ENCODE results near the gene PFN3.

Gene PFN3

GRCh38 chr5:177444106-177445051, 43.9 kb upstream of the PFN3 start:
- H3K27ac ChIP-seq (ENCODE audit: low read length), result no peak overlapping the region
- H3K36me3 ChIP-seq (ENCODE audit: control insufficient read depth in 1 of 2, insufficient read depth in 2 of 2, low read length in 2 of 2), result peaks cover 0 to 31% of the 10 kb centered on the region in 2 donors
- H3K4me3 ChIP-seq (ENCODE audit: low read depth in 1 of 2, low read length in 2 of 2), result no peak overlapping the region
- peaks cover 10% of the 10 kb centered on the region for H3K27me3 ChIP-seq (ENCODE audit: low read depth, low read length)
- peaks cover 4 to 24% of the 10 kb centered on the region in 2 donors for H3K4me1 ChIP-seq (ENCODE audit: control insufficient read depth in 1 of 2, insufficient read depth in 2 of 2, low read length in 2 of 2)
- H3K9me3 ChIP-seq (ENCODE audit: control insufficient read depth in 1 of 2, low read length in 2 of 2), result no peaks in the 10 kb centered on the region

GRCh38 chr5:177443144-177443983, 42.9 kb upstream of the PFN3 start:
- no peak overlapping the region for H3K4me3 ChIP-seq (ENCODE audit: low read depth in 1 of 2, low read length in 2 of 2)
- peaks cover 0 to 37% of the 10 kb centered on the region in 2 donors for H3K36me3 ChIP-seq (ENCODE audit: control insufficient read depth in 1 of 2, insufficient read depth in 2 of 2, low read length in 2 of 2)
- peaks cover 6% of the 10 kb centered on the region for H3K27me3 ChIP-seq (ENCODE audit: low read depth, low read length)
- peaks cover 4 to 24% of the 10 kb centered on the region in 2 donors for H3K4me1 ChIP-seq (ENCODE audit: control insufficient read depth in 1 of 2, insufficient read depth in 2 of 2, low read length in 2 of 2)
- no peak overlapping the region for H3K27ac ChIP-seq (ENCODE audit: low read length)
- H3K9me3 ChIP-seq (ENCODE audit: control insufficient read depth in 1 of 2, low read length in 2 of 2), result no peaks in the 10 kb centered on the region

GRCh38 chr5:177442066-177442826, 41.8 kb upstream of the PFN3 start:
- Histone ChIP-seq H3K27ac (ENCODE audit: low read length) (no peak overlapping the region), H3K36me3 (ENCODE audit: control insufficient read depth in 1 of 2, insufficient read depth in 2 of 2, low read length in 2 of 2) (peaks cover 6 to 46% of the 10 kb centered on the region in 2 donors), H3K9me3 (ENCODE audit: control insufficient read depth in 1 of 2, low read length in 2 of 2) (no peaks in the 10 kb centered on the region), H3K27me3 (ENCODE audit: low read depth, low read length) (no peaks in the 10 kb centered on the region), H3K4me1 (ENCODE audit: control insufficient read depth in 1 of 2, insufficient read depth in 2 of 2, low read length in 2 of 2) (peaks cover 4 to 16% of the 10 kb centered on the region in 2 donors), H3K4me3 (ENCODE audit: low read depth in 1 of 2, low read length in 2 of 2) (no peak overlapping the region)

GRCh38 chr5:177440990-177441780, 40.7 kb upstream of the PFN3 start:
- Histone ChIP-seq H3K27me3 (ENCODE audit: low read depth, low read length) (no peaks in the 10 kb centered on the region), H3K4me1 (ENCODE audit: control insufficient read depth in 1 of 2, insufficient read depth in 2 of 2, low read length in 2 of 2) (peaks cover 3 to 8% of the 10 kb centered on the region in 2 donors), H3K36me3 (ENCODE audit: control insufficient read depth in 1 of 2, insufficient read depth in 2 of 2, low read length in 2 of 2) (peaks cover 7 to 52% of the 10 kb centered on the region in 2 donors), H3K9me3 (ENCODE audit: control insufficient read depth in 1 of 2, low read length in 2 of 2) (no peaks in the 10 kb centered on the region), H3K27ac (ENCODE audit: low read length) (no peak overlapping the region), H3K4me3 (ENCODE audit: low read depth in 1 of 2, low read length in 2 of 2) (no peak overlapping the region)

GRCh38 chr5:177440211-177440989, 39.9 kb upstream of the PFN3 start:
- Histone ChIP-seq H3K4me3 (ENCODE audit: low read depth in 1 of 2, low read length in 2 of 2) (no peak overlapping the region), H3K27me3 (ENCODE audit: low read depth, low read length) (no peaks in the 10 kb centered on the region), H3K27ac (ENCODE audit: low read length) (no peak overlapping the region), H3K9me3 (ENCODE audit: control insufficient read depth in 1 of 2, low read length in 2 of 2) (no peaks in the 10 kb centered on the region), H3K4me1 (ENCODE audit: control insufficient read depth in 1 of 2, insufficient read depth in 2 of 2, low read length in 2 of 2) (no peaks in the 10 kb centered on the region), H3K36me3 (ENCODE audit: control insufficient read depth in 1 of 2, insufficient read depth in 2 of 2, low read length in 2 of 2) (peaks cover 12 to 60% of the 10 kb centered on the region in 2 donors)

GRCh38 chr5:177439518-177440053, 39.1 kb upstream of the PFN3 start:
- no peaks in the 10 kb centered on the region for H3K27me3 ChIP-seq (ENCODE audit: low read depth, low read length)
- no peak overlapping the region for H3K27ac ChIP-seq (ENCODE audit: low read length)
- no peaks in the 10 kb centered on the region for H3K4me1 ChIP-seq (ENCODE audit: control insufficient read depth in 1 of 2, insufficient read depth in 2 of 2, low read length in 2 of 2)
- H3K36me3 ChIP-seq (ENCODE audit: control insufficient read depth in 1 of 2, insufficient read depth in 2 of 2, low read length in 2 of 2), result peaks cover 17 to 68% of the 10 kb centered on the region in 2 donors
- no peaks in the 10 kb centered on the region for H3K9me3 ChIP-seq (ENCODE audit: control insufficient read depth in 1 of 2, low read length in 2 of 2)
- H3K4me3 ChIP-seq (ENCODE audit: low read depth in 1 of 2, low read length in 2 of 2), result no peak overlapping the region

GRCh38 chr5:177438468-177438867, 38.0 kb upstream of the PFN3 start:
- Histone ChIP-seq H3K27ac (ENCODE audit: low read length) (no peak overlapping the region), H3K4me3 (ENCODE audit: low read depth in 1 of 2, low read length in 2 of 2) (no peak overlapping the region), H3K9me3 (ENCODE audit: control insufficient read depth in 1 of 2, low read length in 2 of 2) (no peaks in the 10 kb centered on the region), H3K27me3 (ENCODE audit: low read depth, low read length) (no peaks in the 10 kb centered on the region), H3K4me1 (ENCODE audit: control insufficient read depth in 1 of 2, insufficient read depth in 2 of 2, low read length in 2 of 2) (no peaks in the 10 kb centered on the region), H3K36me3 (ENCODE audit: control insufficient read depth in 1 of 2, insufficient read depth in 2 of 2, low read length in 2 of 2) (peaks cover 24 to 79% of the 10 kb centered on the region in 2 donors)

- Histone ChIP-seq H3K4me1 (ENCODE audit: control insufficient read depth in 1 of 2, insufficient read depth in 2 of 2, low read length in 2 of 2) (no peaks in the 10 kb centered on the region), H3K27me3 (ENCODE audit: low read depth, low read length) (no peaks in the 10 kb centered on the region), H3K9me3 (ENCODE audit: control insufficient read depth in 1 of 2, low read length in 2 of 2) (no peaks in the 10 kb centered on the region), H3K4me3 (ENCODE audit: low read depth in 1 of 2, low read length in 2 of 2) (no peak overlapping the region), H3K27ac (ENCODE audit: low read length) (no peak overlapping the region), H3K36me3 (ENCODE audit: control insufficient read depth in 1 of 2, insufficient read depth in 2 of 2, low read length in 2 of 2) (peaks cover 32 to 86% of the 10 kb centered on the region in 2 donors)
These were observed 37.2 kb upstream of the PFN3 start for GRCh38 chr5:177437623-177438022.

GRCh38 chr5:177435847-177436536, 35.5 kb upstream of the PFN3 start:
- Histone ChIP-seq H3K27me3 (ENCODE audit: low read depth, low read length) (no peaks in the 10 kb centered on the region), H3K4me3 (ENCODE audit: low read depth in 1 of 2, low read length in 2 of 2) (no peak overlapping the region), H3K36me3 (ENCODE audit: control insufficient read depth in 1 of 2, insufficient read depth in 2 of 2, low read length in 2 of 2) (peaks cover 41 to 83% of the 10 kb centered on the region in 2 donors), H3K27ac (ENCODE audit: low read length) (no peak overlapping the region), H3K4me1 (ENCODE audit: control insufficient read depth in 1 of 2, insufficient read depth in 2 of 2, low read length in 2 of 2) (peaks cover 0 to 3% of the 10 kb centered on the region in 2 donors), H3K9me3 (ENCODE audit: control insufficient read depth in 1 of 2, low read length in 2 of 2) (no peaks in the 10 kb centered on the region)
